ENCODE results near the gene PPRC1.
A peak's percentile ranks its signal among the peaks of the same experiment; 100 is the strongest.

PPRC1 gene

DNA sequence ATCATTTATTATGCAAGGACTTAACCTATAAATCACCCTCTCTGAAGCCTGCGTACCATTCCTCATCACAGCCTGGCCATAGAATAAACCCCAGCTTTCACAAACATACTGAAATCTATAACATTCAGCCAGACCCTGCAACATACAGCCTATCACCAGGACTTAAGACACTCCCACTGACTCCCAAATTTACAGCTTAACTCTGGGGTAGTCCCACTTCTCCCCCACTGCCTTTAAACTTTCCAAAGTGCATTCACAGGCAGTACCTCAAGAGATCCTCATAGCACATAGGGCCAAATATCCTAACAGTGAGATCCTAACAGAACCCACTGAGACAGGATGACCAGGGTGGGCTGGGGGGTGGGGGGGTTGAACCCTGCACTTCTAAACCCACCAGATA lies 16.2 kb upstream of the PPRC1 start:
- CTCF ChIA-PET: interaction anchor here (0.7 to 1.3 kb wide), 3 partner anchors 15 to 106 kb away, joined by 3 to 6 read pairs (median 5); no protein-coding TSS in a partner anchor
- DNase-seq (ENCODE audit: low read depth, low spot score): no peak
- no peak for TF ChIP-seq CTCF (IDR thresholded peaks at IDR 0.05; ENCODE audit: insufficient read depth, low read length, missing control alignments)
- POLR2A ChIA-PET: no interaction called here
- peak overlapping the region; percentile 91 for H3K4me3 ChIP-seq (ENCODE audit: low read depth, low read length)

DNA sequence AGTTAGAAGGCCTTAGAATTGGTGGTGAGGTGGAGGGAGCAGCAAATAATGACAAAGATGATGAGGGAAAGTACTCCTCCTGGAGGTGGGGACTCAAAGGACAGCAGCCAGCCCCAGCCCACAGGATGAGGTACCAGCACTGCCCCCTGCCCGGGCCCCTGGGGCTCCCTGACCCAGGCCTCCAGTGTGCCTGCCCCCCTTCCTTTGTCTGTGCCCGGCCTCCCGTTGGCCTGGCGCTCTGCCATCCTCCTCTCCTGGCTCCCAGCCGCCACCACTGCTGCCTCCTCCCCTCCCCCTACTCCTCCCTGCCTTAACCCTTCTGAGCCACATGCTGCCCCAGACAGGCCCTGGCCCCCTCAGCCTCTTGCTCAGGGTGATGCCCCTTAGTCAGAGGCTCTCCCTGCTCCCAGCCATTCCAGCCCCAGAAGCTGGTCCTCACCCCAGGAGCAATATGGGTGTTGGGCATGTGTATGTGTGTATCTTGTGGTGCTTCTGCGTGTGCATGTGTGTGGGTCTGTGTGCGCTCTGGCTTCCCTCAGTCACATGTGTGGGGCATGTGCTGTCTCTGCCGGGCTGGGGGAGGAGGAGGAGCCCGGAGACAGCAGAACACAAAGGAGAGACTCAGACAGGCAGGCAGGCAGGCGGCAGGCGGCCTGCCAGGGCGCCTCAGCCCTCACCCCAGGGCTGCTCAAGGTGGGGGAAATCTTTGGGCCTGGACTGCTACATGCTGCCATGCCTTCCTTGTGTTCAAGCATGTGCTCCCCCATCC lies 15.3 kb upstream of the PPRC1 start:
- CTCF ChIA-PET: interaction anchor here (0.7 to 1.7 kb wide), 9 partner anchors 10 to 282 kb away, joined by 3 to 11 read pairs (median 4); partner anchors contain the start of gene PPRC1
- peak overlapping the region; percentile 91 for H3K4me3 ChIP-seq (ENCODE audit: low read depth, low read length)
- peak; percentile 34 for TF ChIP-seq CTCF (IDR thresholded peaks at IDR 0.05; ENCODE audit: insufficient read depth, low read length, missing control alignments)
- no peak for DNase-seq (ENCODE audit: low read depth, low spot score)
- POLR2A ChIA-PET: no interaction called here

DNA sequence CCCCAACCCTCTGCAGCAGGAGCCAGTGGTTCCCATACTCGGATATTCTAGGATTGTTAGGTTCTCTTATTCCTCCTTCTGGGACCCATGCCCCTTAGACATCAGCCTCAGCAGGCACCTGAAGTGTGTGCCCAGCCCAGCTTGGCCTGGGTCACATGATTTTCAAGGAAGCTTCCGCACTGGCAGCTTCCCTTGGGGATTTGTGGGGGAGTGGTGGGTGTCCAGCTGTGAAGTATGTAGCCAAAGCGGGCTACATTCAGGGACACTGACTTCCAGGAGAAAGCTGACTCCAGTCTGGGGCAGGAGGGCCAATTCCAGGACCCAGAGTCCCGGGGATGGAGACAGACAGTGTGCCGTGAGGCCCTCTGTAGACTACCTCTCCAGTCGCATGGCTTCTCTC lies 14.0 kb upstream of the PPRC1 start:
- ChIA-PET CTCF (interaction anchor here (1.0 to 1.7 kb wide), 7 partner anchors 9 to 283 kb away, joined by 3 to 11 read pairs (median 3); partner anchors contain the start of gene PPRC1), POLR2A (interaction anchor here (1.2 kb wide), 1 partner anchor 21 kb away, joined by 3 read pairs; no protein-coding TSS in a partner anchor)
- DNase-seq (ENCODE audit: low read depth, low spot score): no peak
- peak overlapping the region; percentile 91 for H3K4me3 ChIP-seq (ENCODE audit: low read depth, low read length)
- no peak for TF ChIP-seq CTCF (IDR thresholded peaks at IDR 0.05; ENCODE audit: insufficient read depth, low read length, missing control alignments)

DNA sequence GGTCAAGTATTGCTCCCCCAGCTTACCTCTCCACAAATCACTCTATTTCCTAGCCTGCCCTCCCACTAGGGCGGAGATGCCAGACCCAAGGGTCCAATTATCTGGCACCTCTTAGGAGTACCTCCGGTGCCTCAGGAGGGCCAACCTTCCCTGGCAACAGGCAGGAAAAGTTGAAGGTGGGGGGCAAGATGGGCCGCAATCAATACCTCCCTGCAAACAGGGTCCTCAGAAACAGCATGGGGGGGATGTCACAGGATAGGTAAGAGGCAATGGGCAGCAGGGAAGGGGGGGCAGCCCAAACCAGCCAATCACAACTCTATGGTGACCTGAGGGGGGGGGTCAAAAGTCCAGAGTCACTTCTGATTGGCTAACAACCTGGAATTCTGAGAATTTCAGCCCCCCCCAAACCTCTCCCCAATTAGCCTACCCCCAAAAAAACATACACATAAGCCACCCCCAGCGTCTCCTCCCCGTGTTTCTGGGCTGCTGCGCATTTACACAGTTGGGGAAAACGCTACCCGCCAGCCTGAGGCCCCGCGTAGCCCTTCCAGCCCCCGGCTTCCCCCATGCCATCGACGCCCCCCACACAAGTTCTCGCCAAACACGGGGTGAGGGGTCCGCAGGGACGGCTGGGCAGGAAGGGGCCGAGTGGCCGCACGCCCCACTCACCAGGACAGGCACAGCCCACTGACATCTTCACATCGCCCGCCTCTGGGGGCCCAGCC lies 13.3 kb upstream of the PPRC1 start:
- CTCF ChIA-PET: interaction anchor here (1.3 to 1.7 kb wide), 3 partner anchors 12 to 46 kb away, joined by 3 to 11 read pairs (median 5); partner anchors contain the start of gene PPRC1
- no peak for DNase-seq (ENCODE audit: low read depth, low spot score)
- TF ChIP-seq CTCF (IDR thresholded peaks at IDR 0.05; ENCODE audit: insufficient read depth, low read length, missing control alignments): no peak
- peak overlapping the region; percentile 91 for H3K4me3 ChIP-seq (ENCODE audit: low read depth, low read length)
- POLR2A ChIA-PET: interaction anchor here (1.4 kb wide), 1 partner anchor 13 kb away, joined by 4 read pairs; no protein-coding TSS in a partner anchor

GRCh38 chr10:102120142-102120990 lies 12.5 kb upstream of the PPRC1 start, which contains the start of gene LDB1:
TSS of gene LDB1 (minus strand) at chr10:102120368. CDS start at chr10:102120110, 258 bp downstream.
- ChIA-PET CTCF (interaction anchor here (1.0 kb wide), 1 partner anchor 12 kb away, joined by 3 read pairs; no protein-coding TSS in a partner anchor), POLR2A (interaction anchor here (1.4 kb wide), 1 partner anchor 12 kb away, joined by 4 read pairs; no protein-coding TSS in a partner anchor)
- H3K4me3 ChIP-seq (ENCODE audit: low read depth, low read length): peak within 1 kb of the TSS; percentile 91
- no peak for TF ChIP-seq CTCF (IDR thresholded peaks at IDR 0.05; ENCODE audit: insufficient read depth, low read length, missing control alignments)
- DNase-seq (ENCODE audit: low read depth, low spot score): no peak

Data from AG04449 (cell line).